HG02943 (cell line): ENCODE results near the gene CTDP1.

Experiments used
- ATAC-seq: cut with Tn5 transposase; IDR thresholded peaks from one replicate; pipeline ENCODE4 v1.9.1; 2021; ENCODE audit warnings: mild to moderate bottlenecking, low read depth, moderate library complexity; ENCODE audit not compliant: unreplicated experiment

CTDP1 gene

DNA sequence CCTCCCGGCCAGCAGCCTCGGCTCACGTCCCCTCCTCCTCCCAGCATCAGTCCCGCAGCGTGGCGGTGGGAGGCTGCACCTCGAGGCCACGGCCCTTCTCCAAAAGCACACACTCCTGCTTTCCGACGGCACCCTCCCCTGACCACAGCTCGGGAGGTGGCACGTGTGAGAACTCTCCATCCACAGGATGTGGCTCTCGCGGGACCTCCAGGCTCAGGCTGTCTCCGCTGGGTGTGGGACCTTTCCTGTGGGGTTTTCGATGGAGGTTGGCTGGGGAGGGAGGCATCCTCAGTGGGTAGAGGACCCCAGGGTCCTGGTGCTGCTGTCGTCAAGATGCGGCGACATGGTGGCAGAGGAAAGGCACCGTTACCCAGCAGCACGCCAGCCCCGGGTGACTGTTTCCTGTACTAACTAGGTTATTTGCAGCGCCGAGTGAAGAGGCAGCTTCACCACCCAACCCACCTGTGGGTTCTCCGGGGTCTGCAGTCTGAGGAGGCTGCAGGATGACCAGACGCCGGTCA lies 75.3 kb downstream of the CTDP1 start:
- no peak for ATAC-seq

DNA sequence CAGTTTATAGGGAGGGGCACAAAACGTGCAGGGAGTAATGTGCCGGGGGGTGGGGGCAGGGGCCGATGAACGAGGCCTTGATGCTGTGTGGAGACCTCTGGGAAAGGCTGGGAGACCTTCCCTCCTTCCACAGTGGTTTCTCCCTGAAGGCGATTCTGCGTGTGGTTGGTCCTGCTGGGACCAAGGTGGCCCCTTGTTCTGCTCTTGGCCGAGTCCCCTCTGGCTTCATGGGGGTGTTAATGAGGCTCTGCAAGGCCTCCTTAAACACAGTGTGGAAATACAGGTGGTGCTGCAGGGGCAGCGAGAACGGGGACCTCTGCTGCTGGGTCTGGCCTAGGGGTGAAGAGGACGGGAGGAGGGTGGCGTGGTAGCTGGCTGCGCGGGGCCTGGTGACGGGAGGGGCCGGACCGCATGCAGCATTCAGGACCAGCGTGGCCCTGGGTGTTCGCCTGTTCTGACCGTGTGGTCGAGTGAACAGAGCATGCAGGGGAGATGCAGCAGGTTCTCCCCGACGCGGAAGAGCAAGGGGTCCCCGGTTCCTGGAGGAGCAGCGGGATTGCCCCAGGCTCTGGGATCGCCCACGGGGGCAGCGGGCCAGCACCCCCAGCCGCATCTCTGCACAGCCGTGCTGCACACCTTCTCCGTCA lies 76.0 kb downstream of the CTDP1 start:
- ATAC-seq: no peak

DNA sequence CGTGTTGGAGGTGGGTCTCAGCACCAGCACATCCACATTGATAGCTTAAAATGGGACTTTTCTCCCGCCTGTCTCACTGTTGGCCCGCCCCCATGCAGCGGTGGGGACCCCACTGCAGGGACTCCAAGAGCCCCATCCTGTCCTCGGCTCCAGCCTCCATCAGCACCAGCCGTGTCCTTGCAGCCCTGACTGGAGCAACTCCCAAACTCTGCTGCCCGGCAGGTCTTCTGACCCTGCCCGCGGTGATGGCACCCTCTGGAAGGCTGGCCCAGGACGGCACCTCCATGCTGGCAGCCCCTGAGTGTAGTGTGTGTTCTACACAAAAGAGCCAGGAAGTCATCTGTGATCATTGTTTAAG lies 76.5 kb downstream of the CTDP1 start:
- no peak for ATAC-seq

DNA sequence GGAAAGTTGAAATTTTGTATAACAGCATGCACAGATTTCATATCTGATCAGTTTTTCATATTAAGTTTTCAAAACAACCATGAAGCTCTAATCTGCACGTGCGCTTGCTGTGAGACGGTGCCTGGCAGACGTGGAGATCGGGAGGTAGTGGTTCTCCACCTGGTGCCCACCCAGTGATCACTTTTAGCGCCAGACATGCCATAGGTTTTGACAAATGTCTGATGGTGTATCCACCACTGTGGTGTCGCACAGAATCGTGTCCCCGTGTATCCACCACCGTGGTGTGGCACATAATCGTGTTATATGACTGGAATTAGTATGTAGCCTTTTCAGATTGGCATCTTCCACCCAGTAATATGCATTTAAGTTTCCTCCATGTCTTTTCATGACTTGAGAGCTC lies 77.2 kb downstream of the CTDP1 start:
- no peak for ATAC-seq

- ATAC-seq: no peak
These were observed 80.7 kb downstream of the CTDP1 start for GRCh38 chr18:79760348-79760747.

DNA sequence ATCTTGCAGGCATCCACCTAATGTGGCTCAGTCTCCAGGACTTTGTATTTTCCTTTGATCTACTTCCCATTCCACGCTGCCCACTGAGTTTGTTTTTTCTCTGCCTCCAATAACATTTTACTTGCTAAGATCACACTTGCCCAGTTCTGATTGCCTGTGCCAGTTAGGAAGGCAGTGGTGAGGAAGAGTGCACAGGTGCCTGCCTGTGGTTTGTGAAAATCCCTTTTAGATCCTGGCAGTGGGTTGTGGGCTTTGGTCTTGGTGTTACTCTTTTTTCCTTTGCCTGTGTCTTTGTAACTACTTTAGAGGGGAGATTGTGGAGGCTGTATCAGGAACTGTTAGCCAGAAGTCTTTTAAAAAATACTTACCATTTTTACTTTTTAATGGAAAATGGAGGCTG lies 81.3 kb downstream of the CTDP1 start:
- ATAC-seq: no peak

GRCh38 chr18:79763407-79763806 lies 83.8 kb downstream of the CTDP1 start:
- no peak for ATAC-seq

DNA sequence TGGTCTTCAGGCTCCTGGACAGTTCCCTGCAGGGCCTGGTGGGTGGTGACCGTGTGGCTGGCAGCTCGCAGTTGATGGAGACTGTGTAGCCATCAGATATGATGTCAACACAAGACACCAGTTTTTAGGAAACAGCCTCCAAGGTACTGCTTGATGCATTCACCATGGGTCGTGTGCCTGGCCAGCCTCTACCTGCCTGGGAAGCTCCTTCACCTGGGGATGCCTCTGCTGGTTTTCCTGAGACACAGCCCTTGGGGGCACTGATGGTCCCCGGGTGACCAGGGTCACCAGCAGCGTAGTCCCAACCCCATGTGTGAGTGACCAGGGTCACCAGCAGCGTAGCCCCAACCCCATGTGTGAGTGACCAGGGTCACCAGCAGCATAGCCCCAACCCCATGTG lies 84.5 kb downstream of the CTDP1 start:
- ATAC-seq: no peak

GRCh38 chr18:79765491-79766245 lies 86.1 kb downstream of the CTDP1 start:
- no peak for ATAC-seq

GRCh38 chr18:79766308-79766707 lies 86.7 kb downstream of the CTDP1 start:
- no peak for ATAC-seq

GRCh38 chr18:79768745-79769144 lies 89.1 kb downstream of the CTDP1 start:
- no peak for ATAC-seq

- no peak for ATAC-seq
These were observed 90.3 kb downstream of the CTDP1 start for GRCh38 chr18:79769698-79770500.

- ATAC-seq: no peak
These were observed 90.9 kb downstream of the CTDP1 start for GRCh38 chr18:79770501-79770815.

DNA sequence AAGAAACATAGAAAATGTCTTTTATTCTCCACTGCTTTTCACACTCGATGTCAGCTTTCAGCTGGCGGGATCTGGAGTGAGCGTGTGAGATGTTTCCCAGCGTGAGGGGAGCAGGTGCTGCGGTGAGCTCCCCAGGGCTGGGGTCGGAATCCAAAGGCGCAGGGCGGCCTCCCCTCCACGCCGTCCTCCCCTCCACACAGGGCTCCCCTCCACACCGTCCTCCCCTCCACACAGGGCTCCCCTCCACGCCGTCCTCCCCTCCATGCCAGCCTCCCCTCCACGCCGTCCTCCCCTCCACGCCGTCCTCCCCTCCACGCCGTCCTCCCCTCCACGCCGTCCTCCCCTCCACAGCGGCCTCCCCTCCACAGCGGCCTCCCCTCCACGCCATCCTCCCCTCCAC lies 91.2 kb downstream of the CTDP1 start:
- no peak for ATAC-seq

GRCh38 chr18:79771446-79772107 lies 92.0 kb downstream of the CTDP1 start:
- ATAC-seq: no peak

- no peak for ATAC-seq
These were observed 92.7 kb downstream of the CTDP1 start for GRCh38 chr18:79772108-79772864.

DNA sequence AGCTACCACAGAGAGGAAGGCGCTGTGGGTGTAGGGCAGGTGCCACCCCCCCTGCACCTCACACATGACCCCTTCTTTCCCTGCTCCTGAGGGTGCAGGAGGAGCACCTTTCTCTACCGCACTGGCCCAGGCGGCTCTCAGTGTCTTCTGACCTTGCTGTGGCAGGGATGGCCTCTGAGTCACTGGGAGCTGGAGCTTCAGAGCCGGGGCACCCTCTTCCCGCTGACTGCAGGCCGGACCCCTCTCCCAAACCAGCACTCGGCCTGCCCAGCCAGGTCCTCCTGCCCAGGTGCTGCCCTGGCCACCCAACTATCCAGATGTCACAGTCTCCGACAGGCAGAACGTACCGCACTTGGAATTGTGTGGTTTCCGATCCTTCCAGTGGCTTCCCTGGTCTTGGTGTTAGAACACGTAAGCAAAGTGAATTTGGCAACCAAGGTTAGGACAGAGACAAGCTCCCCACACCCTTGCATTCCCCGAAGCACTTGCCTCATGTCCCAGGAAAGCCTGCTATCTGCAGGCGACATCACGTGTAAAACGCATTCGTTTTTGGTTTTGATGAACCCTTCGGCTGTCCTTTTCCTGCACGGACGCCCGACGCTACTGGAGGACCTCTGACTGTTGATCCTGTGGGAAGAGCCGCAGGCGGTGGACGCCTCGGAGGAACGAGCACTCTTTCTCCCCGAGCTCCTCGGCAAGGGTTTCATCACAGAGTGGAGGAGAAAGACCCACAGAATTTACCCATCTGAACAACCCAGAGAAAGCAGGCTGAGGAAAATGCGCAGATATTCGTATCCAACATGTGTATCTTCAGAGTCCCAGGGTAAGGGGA lies 93.5 kb downstream of the CTDP1 start:
- no peak for ATAC-seq

DNA sequence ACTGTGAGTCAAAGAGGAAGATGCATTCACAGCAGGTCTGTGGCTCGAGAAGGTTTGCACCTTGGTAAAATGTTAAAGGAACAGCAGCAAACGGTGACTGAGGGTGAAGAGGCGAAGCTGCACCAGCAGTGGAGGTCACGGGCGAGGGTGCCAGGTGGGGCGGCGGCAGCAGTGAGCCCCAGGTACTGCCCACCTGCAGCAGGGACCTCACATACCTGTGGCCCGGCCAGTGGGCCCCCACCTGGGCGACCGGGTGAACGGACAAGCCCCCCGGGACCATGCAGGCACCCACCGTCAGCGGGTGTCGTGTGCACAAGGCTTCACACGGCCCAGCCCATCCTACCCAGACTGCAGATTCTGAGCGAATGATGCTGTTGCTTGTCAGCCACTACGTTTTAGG lies 94.5 kb downstream of the CTDP1 start:
- no peak for ATAC-seq

GRCh38 chr18:79775441-79776221 lies 96.0 kb downstream of the CTDP1 start:
- no peak for ATAC-seq
